ENCODE results near the gene OR1L8.

Gene OR1L8

DNA sequence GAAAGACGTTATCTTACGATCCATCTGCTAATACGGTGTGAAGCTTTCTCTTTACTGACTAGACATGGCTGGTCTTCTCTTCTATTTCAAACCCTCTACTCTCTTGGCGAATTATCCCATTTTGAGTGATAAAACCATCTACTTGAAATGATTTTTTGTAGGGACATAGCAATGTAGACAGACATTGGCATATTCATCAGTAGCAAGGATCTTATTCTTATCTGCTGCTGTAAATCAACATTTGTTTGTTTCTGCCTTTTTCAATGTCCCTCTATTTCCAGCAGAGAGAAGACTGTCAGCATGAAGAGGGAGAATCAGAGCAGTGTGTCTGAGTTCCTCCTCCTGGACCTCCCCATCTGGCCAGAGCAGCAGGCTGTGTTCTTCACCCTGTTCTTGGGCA is 64.3 kb downstream of the OR1L8 start, which contains the start of gene OR1J4:
Gene OR1J4 (plus strand): TSS at position 301 of the 400 bp plus-strand sequence. CDS start 0 bp downstream, at position 301.
- H3K4me3 ChIP-seq: no peak within 1 kb of the TSS
- no peak within 1 kb of the TSS for H3K27ac ChIP-seq
- TF ChIP-seq, protein P1, sequence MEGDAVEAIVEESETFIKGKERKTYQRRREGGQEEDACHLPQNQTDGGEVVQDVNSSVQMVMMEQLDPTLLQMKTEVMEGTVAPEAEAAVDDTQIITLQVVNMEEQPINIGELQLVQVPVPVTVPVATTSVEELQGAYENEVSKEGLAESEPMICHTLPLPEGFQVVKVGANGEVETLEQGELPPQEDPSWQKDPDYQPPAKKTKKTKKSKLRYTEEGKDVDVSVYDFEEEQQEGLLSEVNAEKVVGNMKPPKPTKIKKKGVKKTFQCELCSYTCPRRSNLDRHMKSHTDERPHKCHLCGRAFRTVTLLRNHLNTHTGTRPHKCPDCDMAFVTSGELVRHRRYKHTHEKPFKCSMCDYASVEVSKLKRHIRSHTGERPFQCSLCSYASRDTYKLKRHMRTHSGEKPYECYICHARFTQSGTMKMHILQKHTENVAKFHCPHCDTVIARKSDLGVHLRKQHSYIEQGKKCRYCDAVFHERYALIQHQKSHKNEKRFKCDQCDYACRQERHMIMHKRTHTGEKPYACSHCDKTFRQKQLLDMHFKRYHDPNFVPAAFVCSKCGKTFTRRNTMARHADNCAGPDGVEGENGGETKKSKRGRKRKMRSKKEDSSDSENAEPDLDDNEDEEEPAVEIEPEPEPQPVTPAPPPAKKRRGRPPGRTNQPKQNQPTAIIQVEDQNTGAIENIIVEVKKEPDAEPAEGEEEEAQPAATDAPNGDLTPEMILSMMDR (IDR thresholded peaks at IDR 0.05): no peak
- DNase-seq (ENCODE audit: low spot score): no peak

DNA sequence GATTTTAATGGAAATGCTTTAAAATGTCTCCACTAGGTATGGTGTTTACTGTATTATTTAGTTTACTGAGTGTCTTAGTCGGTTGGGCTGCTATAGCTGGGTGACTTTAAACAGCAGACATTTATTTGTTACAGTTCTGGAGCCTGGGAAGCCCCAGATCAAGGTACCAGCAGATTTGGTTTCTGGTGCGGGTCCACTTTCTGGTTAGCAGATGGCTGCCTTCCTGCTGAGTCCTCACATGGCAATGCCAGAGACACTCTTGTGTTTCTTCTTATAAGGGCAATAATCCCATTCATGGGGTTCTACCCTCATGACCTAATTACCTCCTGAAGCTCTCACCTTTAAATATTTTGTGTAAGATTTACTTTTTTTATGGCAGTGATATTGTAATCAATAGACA is 65.0 kb downstream of the OR1L8 start:
- Histone ChIP-seq H3K27ac (no peak overlapping the region), H3K4me3 (no peak overlapping the region)
- TF ChIP-seq, protein P1 (IDR thresholded peaks at IDR 0.05): no peak
- no peak for DNase-seq (ENCODE audit: low spot score)
